Liver (tissue), 9 donors: ENCODE measurements around the gene PTPRN2. TPM values are rescaled to one million over a fixed set of nuclear protein-coding genes. Genes with fewer than 3 reads are reported as not detected.

Experiments
- DNase-seq: peaks from one replicate; pipeline ENCODE4 v3.0.0-alpha.2; 2017; ENCODE audit warnings: low spot score
- H3K27ac ChIP-seq, 2 donors: one replicate each; pipeline ENCODE4 v1.7.0; 2013; ENCODE audit warnings: inconsistent platforms in 2 of 2, low read length in 2 of 2, control low read depth in 1 of 2, low read depth in 1 of 2, mild to moderate bottlenecking in 1 of 2
- H3K27me3 ChIP-seq, 4 donors: one replicate each; pipeline versions ENCODE4 v1.6.1 to v1.7.0; 2013; ENCODE audit warnings: low read length in 3 of 4, inconsistent platforms in 1 of 4, mild to moderate bottlenecking in 1 of 4, moderate library complexity in 1 of 4; ENCODE audit not compliant: control insufficient read depth in 4 of 4, insufficient read depth in 4 of 4
- H3K36me3 ChIP-seq, 4 donors: one replicate each; pipeline versions ENCODE4 v1.6.1 to v1.7.0; 2013; ENCODE audit warnings: low read length in 3 of 4, mild to moderate bottlenecking in 3 of 4, low read depth in 1 of 4, moderate library complexity in 1 of 4; ENCODE audit not compliant: control insufficient read depth in 4 of 4, insufficient read depth in 3 of 4
- H3K4me1 ChIP-seq, 4 donors: one replicate each; pipeline versions ENCODE4 v1.6.1 to v1.7.0; 2013; ENCODE audit warnings: low read length in 3 of 4, mild to moderate bottlenecking in 3 of 4, moderate library complexity in 1 of 4; ENCODE audit not compliant: control insufficient read depth in 4 of 4, insufficient read depth in 4 of 4
- H3K4me3 ChIP-seq, 3 donors: one replicate each; pipeline versions ENCODE4 v1.6.1 to v1.7.0; 2013; ENCODE audit warnings: low read length in 3 of 3, control low read depth in 1 of 3, low read depth in 1 of 3, mild to moderate bottlenecking in 1 of 3
- H3K9ac ChIP-seq, 2 donors: one replicate each; pipeline ENCODE4 v1.7.0; 2013; ENCODE audit warnings: low read length in 2 of 2, mild to moderate bottlenecking in 2 of 2, moderate library complexity in 2 of 2, control low read depth in 1 of 2, low read depth in 1 of 2
- H3K9me3 ChIP-seq, 4 donors: one replicate each; pipeline versions ENCODE4 v1.6.1 to v1.7.0; 2013; ENCODE audit warnings: low read length in 3 of 4; ENCODE audit not compliant: control insufficient read depth in 4 of 4
- ATF3 ChIP-seq: IDR thresholded peaks from 2 replicates; pipeline ENCODE4 v1.6.1; 2016; ENCODE audit warnings: antibody characterized with exemption
- EGR1 ChIP-seq, 2 donors: IDR thresholded peaks; 2 replicates each; pipeline ENCODE4 v1.6.1; 2016 to 2018; ENCODE audit warnings: antibody characterized with exemption in 2 of 2, low read depth in 2 of 2
- FOXA1 ChIP-seq: IDR thresholded peaks from 2 replicates; pipeline ENCODE4 v1.6.1; 2016; ENCODE audit warnings: antibody characterized with exemption
- FOXA2 ChIP-seq: IDR thresholded peaks from 2 replicates; pipeline ENCODE4 v1.6.1; 2016; ENCODE audit warnings: antibody characterized with exemption
- GABPA ChIP-seq, 2 donors: IDR thresholded peaks in 1 of 2; conservative IDR thresholded peaks in 1 of 2; 2 replicates each; pipeline ENCODE4 v1.6.1; 2016; ENCODE audit warnings: antibody characterized with exemption in 2 of 2, mild to moderate bottlenecking in 1 of 2, moderate library complexity in 1 of 2
- HNF4A ChIP-seq, 2 donors: conservative IDR thresholded peaks; 2 replicates each; pipeline ENCODE4 v1.6.1; 2016; ENCODE audit warnings: antibody characterized with exemption in 2 of 2, mild to moderate bottlenecking in 2 of 2
- HNF4G ChIP-seq: IDR thresholded peaks from 2 replicates; pipeline ENCODE4 v1.6.1; 2016; ENCODE audit warnings: antibody characterized with exemption
- NR2F2 ChIP-seq: IDR thresholded peaks from 2 replicates; pipeline ENCODE4 v1.6.1; 2016; ENCODE audit warnings: antibody characterized with exemption
- RAD21 ChIP-seq, 2 donors: IDR thresholded peaks; 2 replicates each; pipeline ENCODE4 v1.6.1; 2016; ENCODE audit warnings: antibody characterized with exemption in 2 of 2, mild to moderate bottlenecking in 2 of 2
- REST ChIP-seq: IDR thresholded peaks from 2 replicates; pipeline ENCODE4 v1.6.1; 2016; ENCODE audit warnings: antibody characterized with exemption, mild to moderate bottlenecking
- RXRA ChIP-seq, 2 donors: IDR thresholded peaks; 2 replicates each; pipeline ENCODE4 v1.6.1; 2017 to 2018; ENCODE audit warnings: antibody characterized with exemption in 2 of 2, mild to moderate bottlenecking in 1 of 2
- TAF1 ChIP-seq: conservative IDR thresholded peaks from 2 replicates; pipeline ENCODE4 v1.6.1; 2016; ENCODE audit warnings: antibody characterized with exemption, mild to moderate bottlenecking
- WGBS: extraction: QIAGEN DNeasy Blood & Tissue Kit; methylation state at CpG from one replicate; pipeline ENCODE4 v1.1.7; 2013; 5-methylcytosine and 5-hydroxymethylcytosine counted together
- polyA plus RNA-seq, 2 donors: library from polyadenylated mRNA; stranded (reverse) in 1 of 2; unstranded in 1 of 2; fragments of 200-250 nt in 1 of 2; fragments of >200 nt in 1 of 2; fragmentation: Nextera tagmentation in 1 of 2; extraction: Ambion mirVana in 1 of 2; gene quantifications; one replicate each; pipeline versions ENCODE4 v1.2.1 to v1.2.3, GENCODE V29; 2013 to 2015
- total RNA-seq, 2 donors: library from RNA; depleted of rRNA; stranded (reverse); fragments of >200 nt; gene quantifications; one replicate each; pipeline ENCODE4 v1.2.3, GENCODE V29; 2014
- TF ChIP-seq, protein P1 (sequence below): fragments of 150-350 bp; IDR thresholded peaks from 2 replicates; pipeline ENCODE4 v1.5.1; 2017; ENCODE audit warnings: improper control_type of control experiment, low read depth, low read length; ENCODE audit not compliant: missing input control
- donor health status: healthy.
- donor health status: healthy.
- donor health status: healthy.
- donor health status: healthy.
- donor health status: healthy.

PTPRN2 gene
- total and polyA plus RNA-seq, 4 donors, result 0.75 to 1.9 (median 1.1) TPM

DNA sequence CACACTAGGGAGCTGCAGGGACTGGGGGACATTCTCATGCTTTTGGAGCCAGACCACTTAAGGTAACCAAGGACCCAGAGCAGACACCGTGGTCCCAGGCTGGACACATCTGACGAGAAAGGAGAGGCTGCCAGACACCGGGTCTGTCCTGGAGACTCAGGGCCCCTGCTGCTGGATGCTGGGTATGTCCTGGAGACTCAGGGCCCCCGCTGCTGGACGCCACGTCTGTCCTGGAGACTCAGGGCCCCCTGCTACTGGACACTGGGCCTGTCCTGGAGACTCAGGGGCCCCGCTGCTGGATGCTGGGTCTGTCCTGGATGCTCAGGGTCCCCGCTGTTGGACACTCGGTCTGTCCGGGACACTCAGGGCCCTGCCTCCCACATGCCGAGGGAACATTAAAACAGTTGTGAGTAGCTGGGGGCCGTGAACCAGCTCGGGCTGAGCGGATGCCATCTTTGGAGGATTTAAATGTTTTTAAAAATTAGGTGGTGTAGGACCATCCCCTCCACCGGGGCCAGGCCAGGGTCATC lies 1001.1 kb downstream of the PTPRN2 start:
- Histone ChIP-seq H3K9ac (no peak overlapping the region), H3K27me3 (peaks cover 0 to 8% (median 2%) of the 10 kb centered on the region in 4 donors), H3K4me1 (no peaks in the 10 kb centered on the region), H3K4me3 (no peak overlapping the region), H3K36me3 (no peaks in the 10 kb centered on the region), H3K9me3 (no peaks in the 10 kb centered on the region), H3K27ac (no peak overlapping the region)
- WGBS, result 91% methylated on average over 15 of the region's 15 CpGs
- DNase-seq, result no peak
- TF ChIP-seq RXRA (IDR thresholded peaks at IDR 0.05) (no peak), TAF1 (no peak), RAD21 (IDR thresholded peaks at IDR 0.05) (no peak), NR2F2 (no peak), GABPA (IDR thresholded peaks at IDR 0.05 in 1 of 2, conservative IDR thresholded peaks at IDR 0.05 in 1 of 2) (no peak), FOXA2 (no peak), REST (no peak), EGR1 (IDR thresholded peaks at IDR 0.05; ENCODE audit: low read depth in 2 of 2) (no peak), ATF3 (no peak), HNF4A (conservative IDR thresholded peaks at IDR 0.05) (no peak), HNF4G (no peak), FOXA1 (no peak)
- TF ChIP-seq, protein P1, sequence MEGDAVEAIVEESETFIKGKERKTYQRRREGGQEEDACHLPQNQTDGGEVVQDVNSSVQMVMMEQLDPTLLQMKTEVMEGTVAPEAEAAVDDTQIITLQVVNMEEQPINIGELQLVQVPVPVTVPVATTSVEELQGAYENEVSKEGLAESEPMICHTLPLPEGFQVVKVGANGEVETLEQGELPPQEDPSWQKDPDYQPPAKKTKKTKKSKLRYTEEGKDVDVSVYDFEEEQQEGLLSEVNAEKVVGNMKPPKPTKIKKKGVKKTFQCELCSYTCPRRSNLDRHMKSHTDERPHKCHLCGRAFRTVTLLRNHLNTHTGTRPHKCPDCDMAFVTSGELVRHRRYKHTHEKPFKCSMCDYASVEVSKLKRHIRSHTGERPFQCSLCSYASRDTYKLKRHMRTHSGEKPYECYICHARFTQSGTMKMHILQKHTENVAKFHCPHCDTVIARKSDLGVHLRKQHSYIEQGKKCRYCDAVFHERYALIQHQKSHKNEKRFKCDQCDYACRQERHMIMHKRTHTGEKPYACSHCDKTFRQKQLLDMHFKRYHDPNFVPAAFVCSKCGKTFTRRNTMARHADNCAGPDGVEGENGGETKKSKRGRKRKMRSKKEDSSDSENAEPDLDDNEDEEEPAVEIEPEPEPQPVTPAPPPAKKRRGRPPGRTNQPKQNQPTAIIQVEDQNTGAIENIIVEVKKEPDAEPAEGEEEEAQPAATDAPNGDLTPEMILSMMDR, result no peak

DNA sequence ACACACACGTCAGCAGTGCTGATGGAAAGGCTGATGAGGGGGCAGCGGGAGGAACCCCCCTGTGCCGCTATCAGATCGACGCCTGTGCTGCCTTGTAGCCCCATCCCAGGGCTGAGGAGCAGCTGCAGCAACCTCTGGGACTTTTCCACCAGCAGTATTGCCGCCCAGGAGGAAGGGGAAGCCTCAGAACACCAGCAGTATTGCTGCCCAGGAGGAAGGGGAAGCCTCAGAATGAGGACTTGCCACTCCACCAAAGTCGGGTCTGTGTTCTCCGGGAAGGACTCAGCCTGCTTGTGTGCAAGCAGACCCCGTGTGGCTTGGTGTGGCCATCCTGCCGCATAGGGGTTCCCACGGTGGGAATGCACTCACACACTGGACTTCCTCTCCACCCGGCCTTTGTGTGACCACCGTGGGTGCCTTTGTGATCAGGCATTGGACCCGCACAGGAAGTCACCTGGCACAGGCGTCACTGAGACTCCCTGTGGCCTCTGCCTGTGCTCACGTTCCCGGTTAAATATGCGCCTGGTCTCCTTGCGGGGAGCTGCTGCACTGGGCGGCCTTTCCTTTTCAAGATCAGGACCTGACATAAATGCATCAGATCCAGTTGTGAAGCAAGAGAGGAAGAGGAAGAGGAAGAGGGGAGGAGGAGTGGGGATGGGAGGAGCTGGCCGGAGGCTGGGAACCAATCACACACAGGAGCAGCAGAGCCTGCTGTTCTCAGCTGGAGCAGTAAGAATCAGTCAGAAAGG lies 1002.3 kb downstream of the PTPRN2 start:
- H3K27ac ChIP-seq, result no peak overlapping the region
- H3K4me1 ChIP-seq, result no peaks in the 10 kb centered on the region
- H3K27me3 ChIP-seq, result peaks cover 0 to 5% (median 0%) of the 10 kb centered on the region in 4 donors
- WGBS, result 64% methylated on average over 21 of the region's 21 CpGs
- DNase-seq, result no peak
- no peak overlapping the region for H3K4me3 ChIP-seq
- H3K9me3 ChIP-seq, result no peaks in the 10 kb centered on the region
- no peak overlapping the region for H3K9ac ChIP-seq
- no peaks in the 10 kb centered on the region for H3K36me3 ChIP-seq
- no peak for TF ChIP-seq NR2F2
